ENCODE measurements around the gene CLTC.

GRCh38 chr17:59707971-59708430, 88.3 kb downstream of the CLTC start:
- TF ChIP-seq PHF8 (conservative IDR thresholded peaks at IDR 0.05; ENCODE audit: low read depth, low read length) = no peak
- TF ChIP-seq JUN (IDR thresholded peaks at IDR 0.05; ENCODE audit: low read depth, low read length) = no peak
- no peak for TF ChIP-seq CTCF (IDR thresholded peaks at IDR 0.05; ENCODE audit: control extremely low read depth in 1 of 3, insufficient read depth in 1 of 3, low read depth in 1 of 3, low read length in 3 of 3)
- TF ChIP-seq POLR2A (IDR thresholded peaks at IDR 0.05; ENCODE audit: control extremely low read depth in 1 of 2, low read depth in 2 of 2, low read length in 2 of 2) = no peak
- TF ChIP-seq EZH2 (IDR thresholded peaks at IDR 0.05; ENCODE audit: low read depth, low read length, severe bottlenecking) = no peak
- TF ChIP-seq JUND (IDR thresholded peaks at IDR 0.05; ENCODE audit: low read length) = no peak
- TF ChIP-seq RXRA (IDR thresholded peaks at IDR 0.05; ENCODE audit: insufficient read depth, low read depth, low read length) = no peak
- no peak for TF ChIP-seq HDAC2 (IDR thresholded peaks at IDR 0.05; ENCODE audit: borderline replicate concordance in 1 of 2, low read depth in 2 of 2, low read length in 2 of 2)
- TF ChIP-seq ATF2 (IDR thresholded peaks at IDR 0.05; ENCODE audit: low read length) = no peak

All from H1 (cell line).